HFFc6 (cell line): ENCODE results near the gene STIM1. TPM values are rescaled to one million over a fixed set of nuclear protein-coding genes. Genes with fewer than 3 reads are reported as not detected.

ENCODE experiments used
- DNase-seq: peaks from one replicate; pipeline ENCODE4 v3.0.0-alpha.2; 2018
- H3K27ac Mint-ChIP-seq: 2 replicates; pipeline ENCODE4 v1.8.0; 2020; ENCODE audit warnings: mild to moderate bottlenecking, mixed read lengths
- H3K27me3 Mint-ChIP-seq: 2 replicates; pipeline ENCODE4 v1.8.0; 2021; ENCODE audit warnings: mild to moderate bottlenecking, moderate library complexity, mixed read lengths; ENCODE audit not compliant: insufficient read depth
- H3K36me3 Mint-ChIP-seq: 2 replicates; pipeline ENCODE4 v1.8.0; 2021; ENCODE audit warnings: low read depth, mixed read lengths
- H3K4me1 Mint-ChIP-seq: 2 replicates; pipeline ENCODE4 v1.8.0; 2020; ENCODE audit warnings: low read depth, mixed read lengths
- H3K4me3 Mint-ChIP-seq: 2 replicates; pipeline ENCODE4 v1.8.0; 2020; ENCODE audit warnings: mild to moderate bottlenecking, moderate library complexity, mixed read lengths
- H3K9me3 Mint-ChIP-seq: 2 replicates; pipeline ENCODE4 v1.8.0; 2020; ENCODE audit warnings: mild to moderate bottlenecking, mixed read lengths
- CTCF ChIP-seq: fragments of 200-600 bp; sonication (generic); IDR thresholded peaks from 2 replicates; pipeline ENCODE4 v1.5.0; 2021; ENCODE audit warnings: antibody characterized with exemption, mild to moderate bottlenecking
- total RNA-seq, 6 experiments: library from RNA; stranded (reverse); fragmentation: NEBNext Ultra II Directional; extraction: Animal tissue kit (Norgen Biotek cat#: 25700); gene quantifications; 2 replicates in 1 of 6; 3 replicates in 5 of 6; pipeline ENCODE4 v1.2.3, GENCODE V29; 2021

The STIM1 gene
- total RNA-seq, 6 experiments from 2014 or later: 27.6 to 33.1 (median 30.7) TPM

GRCh38 chr11:3840870-3841425 is 14.5 kb upstream of the STIM1 start, which contains the start of gene RHOG:
Gene RHOG, minus strand, starts transcription at chr11:3840959. Its CDS starts 12,821 bp downstream, at chr11:3828138.
- peaks cover 39% of the 10 kb centered on the region for H3K4me1 Mint-ChIP-seq
- peak within 1 kb of the TSS; percentile 86 for H3K4me3 Mint-ChIP-seq
- no peaks in the 10 kb centered on the region for H3K9me3 Mint-ChIP-seq
- peaks cover 9% of the 10 kb centered on the region for H3K36me3 Mint-ChIP-seq
- TF ChIP-seq CTCF: no peak
- peaks cover 2% of the 10 kb centered on the region; the same call in 1 of the 2 replicates for H3K27me3 Mint-ChIP-seq
- peak within 1 kb of the TSS; percentile 91 for H3K27ac Mint-ChIP-seq
- DNase-seq: no peak

- H3K9me3 Mint-ChIP-seq: no peaks in the 10 kb centered on the region
- peak overlapping the region; percentile 86 for H3K4me3 Mint-ChIP-seq
- peak overlapping the region; percentile 91 for H3K27ac Mint-ChIP-seq
- H3K4me1 Mint-ChIP-seq: peaks cover 39% of the 10 kb centered on the region
- peaks cover 9% of the 10 kb centered on the region for H3K36me3 Mint-ChIP-seq
- DNase-seq: peak; percentile 74
- H3K27me3 Mint-ChIP-seq: peaks cover 4% of the 10 kb centered on the region; the same call in 1 of the 2 replicates
- peak; percentile 86 for TF ChIP-seq CTCF
Measured at GRCh38 chr11:3841426-3842350, 13.8 kb upstream of the STIM1 start.

GRCh38 chr11:3843326-3843725 is 12.1 kb upstream of the STIM1 start:
- Mint-ChIP-seq H3K36me3 (peaks cover 5% of the 10 kb centered on the region; the same call in 1 of the 2 replicates), H3K27ac (no peak overlapping the region), H3K4me1 (peaks cover 25% of the 10 kb centered on the region), H3K9me3 (no peaks in the 10 kb centered on the region), H3K27me3 (peaks cover 4% of the 10 kb centered on the region; the same call in 1 of the 2 replicates), H3K4me3 (no peak overlapping the region)
- TF ChIP-seq CTCF: no peak
- DNase-seq: no peak

DNA sequence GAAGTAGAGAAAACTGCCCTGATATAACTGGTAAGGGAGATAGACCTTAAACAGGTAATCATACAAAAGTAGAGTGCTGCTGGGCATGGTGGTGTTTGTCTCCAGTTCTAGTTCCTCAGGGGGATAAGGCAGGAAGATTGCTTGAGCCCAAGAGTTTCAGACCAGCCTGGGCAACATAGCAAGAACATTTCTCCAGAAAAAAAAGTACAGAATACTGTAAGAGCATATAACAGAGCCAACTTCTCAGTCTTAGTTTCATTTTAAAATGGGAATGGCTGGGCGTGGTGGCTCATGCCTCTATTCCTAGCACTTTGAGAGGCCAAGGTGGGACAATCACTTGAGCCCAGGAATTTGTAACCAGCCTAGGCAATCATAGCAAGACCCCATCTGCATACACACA is 10.2 kb upstream of the STIM1 start:
- no peak for TF ChIP-seq CTCF

DNA sequence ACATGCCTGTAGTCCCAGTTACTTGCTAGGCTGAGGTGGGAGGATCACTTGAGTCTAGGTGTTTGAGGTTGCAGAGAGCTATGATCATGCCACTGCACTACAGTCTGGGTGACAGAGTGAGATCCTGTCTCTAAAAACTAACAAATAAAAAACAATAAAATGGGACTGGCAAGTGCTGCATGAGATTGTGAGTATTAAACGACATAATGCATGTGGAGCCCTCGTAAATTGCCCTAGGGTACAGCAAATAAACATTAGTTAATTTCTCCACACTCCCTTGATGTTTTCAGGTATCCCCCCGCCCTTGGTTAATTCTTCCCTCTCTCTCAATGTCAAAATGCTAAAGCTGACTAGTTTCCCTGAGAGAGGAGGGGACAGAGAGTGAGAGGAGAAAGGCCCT is 9.8 kb upstream of the STIM1 start:
- no peak for TF ChIP-seq CTCF
- Mint-ChIP-seq H3K4me3 (no peak overlapping the region), H3K4me1 (peaks cover 7% of the 10 kb centered on the region), H3K36me3 (no peaks in the 10 kb centered on the region), H3K9me3 (no peaks in the 10 kb centered on the region), H3K27ac (no peak overlapping the region), H3K27me3 (peaks cover 6% of the 10 kb centered on the region)
- no peak for DNase-seq

More for the DNA sequence above, 10.2 kb upstream of the STIM1 start:
- Mint-ChIP-seq H3K27ac (no peak overlapping the region), H3K27me3 (peaks cover 4% of the 10 kb centered on the region; the same call in 1 of the 2 replicates), H3K4me1 (peaks cover 7% of the 10 kb centered on the region), H3K4me3 (no peak overlapping the region), H3K36me3 (no peaks in the 10 kb centered on the region), H3K9me3 (no peaks in the 10 kb centered on the region)
- DNase-seq: no peak
